Skeletal muscle tissue (tissue), 4 donors: ENCODE data around the gene OAS1. TPM values are rescaled to one million over a fixed set of nuclear protein-coding genes. Genes with fewer than 3 reads are reported as not detected.

ENCODE experiments used
- H3K27ac ChIP-seq: one replicate; pipeline ENCODE4 v1.7.0; 2013; ENCODE audit warnings: mild to moderate bottlenecking, low read depth, low read length, inconsistent platforms
- H3K27me3 ChIP-seq, 3 donors: one replicate each; pipeline ENCODE4 v1.7.0; 2013; ENCODE audit warnings: low read length in 3 of 3; ENCODE audit not compliant: control insufficient read depth in 3 of 3, insufficient read depth in 3 of 3
- H3K36me3 ChIP-seq, 3 donors: one replicate each; pipeline ENCODE4 v1.7.0; 2013; ENCODE audit warnings: low read length in 3 of 3; ENCODE audit not compliant: control insufficient read depth in 3 of 3, insufficient read depth in 3 of 3
- H3K4me1 ChIP-seq, 3 donors: one replicate each; pipeline ENCODE4 v1.7.0; 2013; ENCODE audit warnings: low read length in 3 of 3, mild to moderate bottlenecking in 3 of 3; ENCODE audit not compliant: control insufficient read depth in 3 of 3, insufficient read depth in 3 of 3
- H3K4me3 ChIP-seq, 3 donors: one replicate each; pipeline ENCODE4 v1.7.0; 2013; ENCODE audit warnings: low read length in 3 of 3
- H3K9ac ChIP-seq, 3 donors: one replicate each; pipeline ENCODE4 v1.7.0; 2013; ENCODE audit warnings: low read length in 3 of 3, mild to moderate bottlenecking in 3 of 3, moderate library complexity in 2 of 3, low read depth in 1 of 3
- H3K9me3 ChIP-seq, 3 donors: one replicate each; pipeline ENCODE4 v1.7.0; 2013; ENCODE audit warnings: low read length in 3 of 3; ENCODE audit not compliant: control insufficient read depth in 3 of 3
- total RNA-seq: library from RNA; depleted of rRNA; stranded (reverse); fragments of >200 nt; gene quantifications from one replicate; pipeline ENCODE4 v1.2.3, GENCODE V29; 2014
- donor health status: Osteomylitis.

Gene OAS1
- total RNA-seq, 1 donor from 2014 or later: 8.9 TPM

DNA sequence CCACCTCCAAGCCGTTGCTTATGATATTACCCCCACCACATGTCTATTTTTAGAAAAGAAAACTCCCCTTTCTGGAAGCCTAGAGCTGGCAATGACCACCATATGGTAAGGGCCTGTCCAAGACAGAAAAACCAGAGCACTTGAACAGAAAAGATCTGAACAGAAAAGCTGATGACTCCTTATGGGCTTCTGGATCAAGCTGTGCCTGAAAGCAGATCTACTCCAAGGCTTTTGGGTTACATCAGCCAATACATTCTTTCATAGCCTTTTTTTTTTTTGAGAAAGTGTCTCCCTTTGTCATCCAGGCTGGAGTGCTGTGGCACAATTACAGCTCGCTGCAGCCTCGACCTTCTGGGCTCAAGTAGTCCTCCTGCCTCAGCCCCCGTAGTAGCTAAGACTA lies 54.8 kb downstream of the OAS1 start:
- Histone ChIP-seq H3K27ac (no peak overlapping the region), H3K27me3 (no peaks in the 10 kb centered on the region), H3K36me3 (peaks cover 0 to 30% (median 9%) of the 10 kb centered on the region in 3 donors), H3K9ac (no peak overlapping the region), H3K4me3 (no peak overlapping the region), H3K4me1 (no peaks in the 10 kb centered on the region), H3K9me3 (no peaks in the 10 kb centered on the region)

DNA sequence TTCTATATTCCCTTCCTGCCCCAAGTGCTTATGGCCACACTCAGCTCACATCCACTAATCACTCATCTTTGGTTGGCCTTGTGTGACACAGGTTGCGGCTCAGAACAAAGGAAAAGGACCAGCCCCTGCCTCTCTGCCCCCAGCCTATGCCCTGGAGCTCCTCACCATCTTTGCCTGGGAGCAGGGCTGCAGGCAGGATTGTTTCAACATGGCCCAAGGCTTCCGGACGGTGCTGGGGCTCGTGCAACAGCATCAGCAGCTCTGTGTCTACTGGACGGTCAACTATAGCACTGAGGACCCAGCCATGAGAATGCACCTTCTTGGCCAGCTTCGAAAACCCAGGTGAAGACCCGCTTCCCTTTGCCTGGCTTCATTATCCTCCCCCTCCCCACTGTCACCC lies 55.8 kb downstream of the OAS1 start:
- Histone ChIP-seq H3K36me3 (peaks cover 4 to 32% (median 9%) of the 10 kb centered on the region in 3 donors), H3K9me3 (no peaks in the 10 kb centered on the region), H3K27me3 (no peaks in the 10 kb centered on the region), H3K27ac (no peak overlapping the region), H3K4me1 (no peaks in the 10 kb centered on the region), H3K4me3 (no peak overlapping the region), H3K9ac (no peak overlapping the region)

DNA sequence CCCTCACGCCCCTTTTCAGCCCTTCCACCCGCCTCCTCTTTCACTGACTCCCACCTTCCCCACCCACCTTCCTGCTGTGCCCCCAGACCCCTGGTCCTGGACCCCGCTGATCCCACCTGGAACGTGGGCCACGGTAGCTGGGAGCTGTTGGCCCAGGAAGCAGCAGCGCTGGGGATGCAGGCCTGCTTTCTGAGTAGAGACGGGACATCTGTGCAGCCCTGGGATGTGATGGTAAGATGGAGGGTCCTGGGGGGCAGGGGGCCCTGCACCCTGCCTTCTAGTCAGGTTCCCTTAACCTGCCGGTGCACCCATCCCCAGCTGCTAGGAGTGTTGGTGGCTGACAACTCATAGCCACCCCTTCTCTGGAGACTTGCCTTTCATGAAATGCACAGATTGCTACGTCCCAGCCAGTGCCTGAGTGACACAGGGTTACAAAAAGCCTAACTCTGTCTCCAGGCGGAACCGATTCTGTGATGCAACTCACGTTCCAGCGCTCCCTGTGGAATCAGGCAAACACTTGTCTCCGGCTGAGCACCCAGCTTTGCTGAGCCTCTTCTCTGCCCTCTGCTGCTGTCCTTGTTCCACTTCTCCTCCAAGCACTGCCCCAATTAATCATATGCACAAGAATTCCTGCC lies 56.6 kb downstream of the OAS1 start:
- Histone ChIP-seq H3K27ac (no peak overlapping the region), H3K9me3 (no peaks in the 10 kb centered on the region), H3K36me3 (peaks cover 4 to 34% (median 9%) of the 10 kb centered on the region in 3 donors), H3K27me3 (no peaks in the 10 kb centered on the region), H3K4me3 (no peak overlapping the region), H3K9ac (no peak overlapping the region), H3K4me1 (no peaks in the 10 kb centered on the region)

DNA sequence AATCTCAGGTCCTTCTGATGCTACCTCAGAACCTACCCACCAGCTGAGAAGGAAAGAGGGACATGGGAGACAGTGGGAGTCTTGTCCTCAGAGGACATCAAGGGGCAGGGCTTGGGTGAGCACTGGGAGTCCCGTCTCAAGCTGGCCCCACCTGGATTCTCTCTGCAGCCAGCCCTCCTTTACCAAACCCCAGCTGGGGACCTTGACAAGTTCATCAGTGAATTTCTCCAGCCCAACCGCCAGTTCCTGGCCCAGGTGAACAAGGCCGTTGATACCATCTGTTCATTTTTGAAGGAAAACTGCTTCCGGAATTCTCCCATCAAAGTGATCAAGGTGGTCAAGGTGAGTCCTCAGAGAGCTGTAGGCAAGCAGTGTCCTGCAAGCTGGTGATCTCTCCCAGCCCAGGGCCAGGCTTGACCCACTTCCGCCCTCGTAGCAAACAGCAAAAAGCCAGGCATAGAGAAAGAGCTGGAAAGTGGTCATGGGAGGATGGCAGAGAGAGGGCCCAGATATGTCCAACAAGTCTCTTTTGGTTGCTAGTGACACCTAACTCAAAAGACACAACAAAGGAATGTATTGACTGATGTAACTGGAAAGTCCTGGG lies 57.4 kb downstream of the OAS1 start:
- H3K27me3 ChIP-seq: no peaks in the 10 kb centered on the region
- no peak overlapping the region for H3K4me3 ChIP-seq
- peaks cover 4 to 34% (median 9%) of the 10 kb centered on the region in 3 donors for H3K36me3 ChIP-seq
- H3K9ac ChIP-seq: no peak overlapping the region
- no peaks in the 10 kb centered on the region for H3K9me3 ChIP-seq
- no peak overlapping the region for H3K27ac ChIP-seq
- H3K4me1 ChIP-seq: no peaks in the 10 kb centered on the region

DNA sequence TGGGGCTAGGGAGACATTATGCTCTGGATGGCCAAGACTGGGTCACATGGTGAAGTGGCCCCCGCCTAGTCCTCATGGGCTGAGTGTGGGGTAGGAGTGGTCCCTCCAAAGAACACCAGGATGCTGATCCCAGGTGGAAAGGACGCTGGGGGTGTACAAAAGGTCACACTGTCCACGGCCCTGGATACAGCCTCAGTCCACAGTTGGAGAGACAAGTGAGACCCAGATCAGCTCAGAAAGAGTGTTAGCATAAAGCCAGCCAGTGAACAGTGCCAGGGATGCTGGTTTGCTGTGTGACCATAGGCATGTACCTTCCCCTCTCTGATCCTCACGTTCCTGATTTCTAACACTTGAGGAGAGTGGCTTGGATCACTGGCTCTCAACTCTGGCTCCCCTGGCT lies 58.2 kb downstream of the OAS1 start:
- H3K9me3 ChIP-seq: no peaks in the 10 kb centered on the region
- no peaks in the 10 kb centered on the region for H3K4me1 ChIP-seq
- H3K9ac ChIP-seq: no peak overlapping the region
- H3K36me3 ChIP-seq: peaks cover 4 to 40% (median 9%) of the 10 kb centered on the region in 3 donors
- no peaks in the 10 kb centered on the region for H3K27me3 ChIP-seq
- H3K4me3 ChIP-seq: no peak overlapping the region
- H3K27ac ChIP-seq: no peak overlapping the region

DNA sequence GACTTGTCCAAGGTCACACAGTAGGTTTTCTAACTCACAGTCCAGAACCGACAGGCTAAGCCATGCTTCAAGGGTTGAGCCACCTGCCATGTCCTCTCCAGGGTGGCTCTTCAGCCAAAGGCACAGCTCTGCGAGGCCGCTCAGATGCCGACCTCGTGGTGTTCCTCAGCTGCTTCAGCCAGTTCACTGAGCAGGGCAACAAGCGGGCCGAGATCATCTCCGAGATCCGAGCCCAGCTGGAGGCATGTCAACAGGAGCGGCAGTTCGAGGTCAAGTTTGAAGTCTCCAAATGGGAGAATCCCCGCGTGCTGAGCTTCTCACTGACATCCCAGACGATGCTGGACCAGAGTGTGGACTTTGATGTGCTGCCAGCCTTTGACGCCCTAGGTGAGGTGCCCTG lies 58.9 kb downstream of the OAS1 start:
- Histone ChIP-seq H3K27me3 (no peaks in the 10 kb centered on the region), H3K4me3 (no peak overlapping the region), H3K36me3 (peaks cover 4 to 42% (median 10%) of the 10 kb centered on the region in 3 donors), H3K4me1 (no peaks in the 10 kb centered on the region), H3K9ac (no peak overlapping the region), H3K9me3 (no peaks in the 10 kb centered on the region), H3K27ac (no peak overlapping the region)

DNA sequence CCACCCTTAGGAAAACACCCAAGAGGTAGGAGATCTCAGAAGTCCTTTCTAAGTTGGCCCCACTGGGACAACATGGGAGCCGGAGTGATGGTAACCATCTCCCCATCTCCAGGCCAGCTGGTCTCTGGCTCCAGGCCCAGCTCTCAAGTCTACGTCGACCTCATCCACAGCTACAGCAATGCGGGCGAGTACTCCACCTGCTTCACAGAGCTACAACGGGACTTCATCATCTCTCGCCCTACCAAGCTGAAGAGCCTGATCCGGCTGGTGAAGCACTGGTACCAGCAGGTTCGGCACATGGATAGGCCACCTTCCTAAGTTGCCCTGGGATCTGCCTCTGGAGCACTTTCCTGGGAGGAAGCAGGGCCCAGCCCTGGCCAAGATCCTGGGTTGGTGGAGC lies 60.5 kb downstream of the OAS1 start:
- H3K4me3 ChIP-seq: no peak overlapping the region
- H3K27me3 ChIP-seq: no peaks in the 10 kb centered on the region
- no peaks in the 10 kb centered on the region for H3K9me3 ChIP-seq
- no peak overlapping the region for H3K27ac ChIP-seq
- peaks cover 4 to 31% (median 8%) of the 10 kb centered on the region in 3 donors for H3K36me3 ChIP-seq
- H3K4me1 ChIP-seq: peaks cover 0 to 3% (median 0%) of the 10 kb centered on the region in 3 donors
- no peak overlapping the region for H3K9ac ChIP-seq

DNA sequence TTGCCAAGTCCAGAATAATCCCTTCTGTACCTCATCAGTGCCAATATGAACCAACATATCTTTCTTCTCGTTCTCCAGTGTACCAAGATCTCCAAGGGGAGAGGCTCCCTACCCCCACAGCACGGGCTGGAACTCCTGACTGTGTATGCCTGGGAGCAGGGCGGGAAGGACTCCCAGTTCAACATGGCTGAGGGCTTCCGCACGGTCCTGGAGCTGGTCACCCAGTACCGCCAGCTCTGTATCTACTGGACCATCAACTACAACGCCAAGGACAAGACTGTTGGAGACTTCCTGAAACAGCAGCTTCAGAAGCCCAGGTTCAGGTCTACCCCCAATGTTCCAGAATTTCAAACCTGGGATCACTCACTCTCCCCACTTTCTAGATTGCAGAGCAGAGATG lies 61.1 kb downstream of the OAS1 start:
- Histone ChIP-seq H3K27ac (no peak overlapping the region), H3K36me3 (peaks cover 4 to 26% (median 8%) of the 10 kb centered on the region in 3 donors)

More for the DNA sequence above, 61.1 kb downstream of the OAS1 start:
- H3K9me3 ChIP-seq: no peaks in the 10 kb centered on the region
- H3K4me1 ChIP-seq: peaks cover 0 to 3% (median 0%) of the 10 kb centered on the region in 3 donors
- H3K27me3 ChIP-seq: no peaks in the 10 kb centered on the region
- no peak overlapping the region for H3K9ac ChIP-seq
- H3K4me3 ChIP-seq: no peak overlapping the region

Other genes with a start within 250 kb of the OAS1 start
- not detected for gene RPH3A, start 115.2 kb upstream of the OAS1 start, total RNA-seq
- 6.3 TPM for gene OAS3, start 31.5 kb downstream of the OAS1 start, total RNA-seq
- 6.8 TPM for gene OAS2, start 71.6 kb downstream of the OAS1 start, total RNA-seq
- gene DTX1, start 149.8 kb downstream of the OAS1 start, total RNA-seq: 3.1 TPM
- not detected for gene RASAL1, start 228.8 kb downstream of the OAS1 start, total RNA-seq
- gene CFAP73, start 242.8 kb downstream of the OAS1 start, total RNA-seq: not detected